ENCODE measurements around the gene NCBP3.
"Not testable (repeated sequence)": the region's sequence is repeated elsewhere in the genome, so short reads cannot be mapped to it uniquely, and the experiment has no call there.

The NCBP3 gene

DNA sequence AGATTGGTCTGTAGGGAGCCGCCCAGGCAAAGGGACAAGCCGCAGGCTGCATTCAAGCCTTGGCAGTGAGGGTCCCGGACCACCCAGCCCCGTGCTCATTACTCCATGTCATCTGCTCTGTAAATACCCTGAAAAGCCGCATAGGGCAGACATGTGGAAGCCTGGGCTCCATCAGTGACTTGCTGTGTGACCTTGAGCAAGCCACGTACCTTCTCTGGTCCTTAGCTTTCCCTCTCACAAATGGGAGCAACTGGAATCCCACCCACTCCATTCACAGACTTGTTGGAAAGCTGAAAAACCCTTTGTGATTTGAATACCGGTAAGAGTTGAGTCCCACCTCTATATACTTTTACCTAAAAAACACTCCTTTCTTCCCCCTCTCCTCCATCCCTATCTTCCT, 34.9 kb upstream of the NCBP3 start:
- DNase-seq = no peak

DNA sequence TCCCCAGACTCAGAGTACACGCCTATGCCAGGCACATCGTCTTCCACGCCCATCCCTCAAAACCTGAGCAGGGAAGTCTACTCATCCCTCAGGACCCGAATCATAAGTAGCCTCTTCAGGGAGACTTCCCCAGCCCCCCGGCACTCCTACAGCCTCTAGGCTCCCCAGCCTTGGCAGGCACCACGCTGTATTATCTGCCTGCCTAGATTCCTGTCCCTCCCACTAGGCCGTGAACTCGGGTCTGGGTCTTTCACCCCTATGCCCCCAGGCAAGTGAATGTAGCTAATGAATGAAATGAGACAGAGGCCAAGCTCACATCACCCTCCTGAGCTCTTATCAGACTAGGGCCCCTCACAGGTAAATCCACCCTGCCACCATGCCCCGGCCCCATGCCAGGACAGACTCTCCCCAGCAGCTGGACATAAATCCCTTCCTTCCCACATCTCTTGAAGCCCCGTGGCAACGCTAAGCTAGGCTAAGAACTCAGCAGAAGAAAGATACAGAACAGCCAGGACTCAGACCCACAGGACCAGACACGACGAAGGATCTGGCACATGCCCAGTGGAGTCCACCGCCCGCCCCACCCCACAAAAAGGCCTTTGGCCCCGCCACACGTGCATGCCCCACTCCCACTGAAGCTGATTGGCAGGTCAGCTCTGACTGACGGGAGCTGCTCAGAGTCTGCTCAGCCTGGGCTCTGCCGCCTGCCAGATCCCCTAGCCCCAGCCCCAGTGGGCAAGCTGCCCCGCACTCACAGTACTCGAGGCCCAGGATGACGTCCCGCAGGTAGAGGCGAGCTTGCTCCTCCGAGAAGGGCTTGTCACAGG, 33.8 kb upstream of the NCBP3 start:
- DNase-seq = no peak

DNA sequence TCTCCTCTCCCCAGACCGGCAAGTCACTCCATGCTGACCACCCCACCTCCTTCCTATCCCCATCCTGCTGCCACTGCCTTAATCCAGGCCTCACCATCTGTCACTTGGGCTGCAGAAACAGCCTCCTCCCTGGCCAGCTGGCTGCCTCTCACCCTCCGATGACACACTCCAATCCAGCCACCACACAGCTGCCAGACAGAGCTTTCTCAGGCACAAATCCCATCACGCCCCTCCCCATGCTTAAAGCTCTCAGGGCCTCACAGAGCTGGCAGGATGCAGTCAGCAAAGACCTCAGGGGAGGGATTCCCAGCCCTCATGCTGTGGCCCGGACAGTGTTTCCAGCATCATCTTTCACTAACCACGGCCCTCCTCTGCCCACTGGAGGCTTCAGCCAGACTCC, 33.1 kb upstream of the NCBP3 start:
- no peak for DNase-seq

DNA sequence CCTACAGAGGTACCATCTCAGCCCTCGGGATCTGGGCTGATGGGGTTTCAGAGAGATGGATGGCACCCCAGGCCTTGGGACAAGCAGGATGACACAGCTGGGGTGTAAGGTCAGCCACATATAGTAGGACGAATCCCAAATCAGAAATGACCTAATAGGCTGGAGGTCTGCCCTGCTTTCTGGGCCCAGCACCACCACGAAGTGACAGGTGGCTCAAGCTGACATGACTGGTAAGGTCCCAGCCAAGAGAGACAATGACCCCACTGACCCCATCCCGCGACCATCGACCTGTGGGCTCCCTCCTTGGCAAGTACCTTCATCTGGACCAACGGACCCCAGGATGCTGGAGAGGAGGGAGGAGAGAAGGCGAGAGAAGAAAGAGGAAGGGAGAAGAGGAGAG, 31.2 kb upstream of the NCBP3 start:
- no peak for DNase-seq

DNA sequence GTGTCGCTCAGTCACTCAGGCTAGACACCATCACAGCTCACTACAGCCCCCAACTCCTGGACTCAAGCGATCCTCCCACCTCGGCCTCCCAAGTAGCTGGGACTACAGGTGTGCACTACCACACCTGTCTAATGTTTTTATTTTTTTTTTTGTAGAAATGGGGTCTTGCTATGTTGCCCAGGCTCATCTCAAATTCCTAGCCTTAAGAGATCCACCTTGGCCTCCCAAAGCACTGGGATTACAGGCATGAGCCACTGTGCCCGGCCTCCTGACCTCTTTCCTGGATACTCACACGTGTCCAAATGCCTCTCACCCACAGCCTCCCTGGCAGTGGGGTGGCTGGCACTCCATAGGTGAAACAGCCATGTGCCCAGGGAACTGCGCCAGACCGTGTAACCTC, 29.3 kb upstream of the NCBP3 start:
- DNase-seq = no peak

DNA sequence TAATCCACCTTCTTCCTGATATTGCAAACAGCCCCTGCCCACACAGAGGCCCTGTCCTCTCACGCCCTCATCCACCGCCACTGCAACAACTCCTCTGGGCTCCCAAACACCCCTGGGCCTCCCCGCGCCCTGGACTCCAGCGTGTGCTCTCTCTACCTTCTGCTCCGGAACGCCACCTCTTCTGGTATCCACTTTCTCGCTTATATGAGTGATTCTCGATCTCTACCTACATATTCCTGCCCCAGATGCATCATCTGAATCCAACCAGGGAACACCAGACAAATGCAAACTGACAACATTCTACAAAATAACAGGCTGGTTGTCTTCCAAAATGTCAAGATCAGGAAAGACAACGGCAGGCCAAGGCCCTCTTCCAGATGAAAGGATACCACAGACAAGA, 27.8 kb upstream of the NCBP3 start:
- no peak for DNase-seq

DNA sequence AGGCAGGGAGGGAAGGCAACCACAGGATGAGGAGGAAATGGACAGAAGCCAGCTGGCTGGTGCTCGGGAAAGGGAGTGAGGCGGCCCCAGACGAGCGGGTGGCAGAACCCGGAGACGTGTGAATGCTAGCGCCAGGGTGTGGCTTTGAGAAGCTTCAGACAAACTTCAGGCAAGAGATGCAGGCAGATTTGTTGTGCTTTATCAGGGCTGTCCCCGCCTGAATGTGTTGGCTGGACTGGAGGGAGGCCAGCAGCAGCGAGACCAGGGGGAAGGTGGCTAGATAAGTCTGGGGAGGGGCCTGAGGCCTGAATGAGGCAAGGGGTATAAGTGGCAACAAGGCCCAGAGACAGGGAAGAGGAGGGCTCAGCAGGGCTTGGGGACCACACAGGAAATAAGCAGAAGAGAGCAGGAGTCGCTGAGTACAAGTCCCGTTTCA, 24.8 kb upstream of the NCBP3 start:
- DNase-seq = no peak

DNA sequence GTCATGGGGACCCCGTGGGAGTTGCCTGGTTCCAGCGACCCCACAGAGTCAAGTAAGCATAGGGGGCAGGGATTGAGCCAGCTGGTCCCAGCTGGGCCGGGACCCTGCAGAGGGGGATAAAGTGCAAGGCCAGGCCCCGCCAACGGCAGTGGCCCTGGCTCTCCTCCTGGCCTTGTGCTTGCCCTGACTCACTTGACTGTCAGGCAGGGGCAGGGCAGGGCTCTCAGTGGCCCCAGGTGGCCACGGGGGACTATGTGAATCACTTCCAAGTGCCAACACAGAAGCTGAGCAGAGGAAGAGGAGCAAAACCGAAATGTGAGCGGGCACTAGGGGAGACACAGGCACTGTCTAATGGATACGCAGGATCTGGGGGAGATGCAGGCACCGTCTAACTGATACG, 21.6 kb upstream of the NCBP3 start:
- DNase-seq = no peak

DNA sequence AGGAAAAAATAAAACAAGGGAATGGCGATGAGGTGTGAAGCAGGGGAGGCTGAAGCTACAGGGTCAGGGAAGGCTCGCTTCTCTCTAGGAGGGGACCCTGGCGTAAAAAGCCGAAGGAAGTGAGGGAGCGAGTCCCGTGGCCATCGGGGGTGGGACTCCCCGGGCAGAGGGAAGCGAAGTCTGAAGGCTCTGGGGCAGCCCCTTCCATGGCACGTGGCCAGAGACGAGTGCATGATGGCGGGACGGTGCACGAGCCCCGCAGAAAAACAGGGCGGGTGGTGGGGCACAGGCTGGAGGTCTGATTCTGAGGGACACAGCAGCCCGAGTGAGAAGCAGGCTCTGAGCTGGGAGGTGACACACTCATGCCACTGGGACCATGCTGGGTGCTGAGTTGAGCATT, 21.1 kb upstream of the NCBP3 start:
- DNase-seq = no peak

DNA sequence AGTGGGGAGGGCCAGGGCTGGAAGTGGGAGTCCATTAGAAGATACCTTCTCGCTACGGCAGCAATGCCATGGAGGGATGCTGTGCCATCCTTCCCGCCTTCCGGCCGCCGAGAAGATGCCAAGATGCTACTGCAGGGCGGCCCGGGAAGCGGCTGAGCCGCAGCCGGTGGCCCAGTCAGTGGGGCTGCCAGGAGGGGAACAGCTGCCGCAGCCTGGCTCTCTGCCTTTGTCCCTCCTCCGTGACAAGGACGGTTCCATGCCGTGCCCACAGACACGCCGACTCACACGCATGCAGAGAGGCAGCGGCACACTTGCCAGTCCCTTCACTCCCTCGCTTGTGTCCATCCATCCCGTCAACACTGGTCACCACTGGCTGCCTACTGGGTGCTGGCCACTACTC, 20.2 kb upstream of the NCBP3 start:
- DNase-seq = no peak

DNA sequence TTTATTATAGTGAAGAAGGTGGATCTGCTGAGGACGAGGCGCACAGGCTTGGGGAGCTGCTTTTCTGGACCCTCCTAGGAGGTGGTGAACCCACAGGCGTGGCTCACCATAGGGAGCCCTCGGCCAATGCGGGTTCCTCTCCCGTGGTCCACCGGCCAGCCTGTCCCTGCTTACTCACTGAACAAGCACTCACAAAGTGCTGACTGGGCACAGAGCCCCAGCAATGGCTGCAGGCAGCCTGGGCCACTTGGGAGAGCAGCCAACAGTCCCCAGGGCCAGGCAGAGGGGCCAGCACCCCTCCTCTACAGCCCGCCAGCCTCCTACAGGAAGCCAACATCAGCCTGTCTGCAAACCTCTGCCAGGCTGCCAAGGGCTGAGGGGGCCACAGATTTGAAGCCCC, 19.1 kb upstream of the NCBP3 start:
- no peak for DNase-seq

DNA sequence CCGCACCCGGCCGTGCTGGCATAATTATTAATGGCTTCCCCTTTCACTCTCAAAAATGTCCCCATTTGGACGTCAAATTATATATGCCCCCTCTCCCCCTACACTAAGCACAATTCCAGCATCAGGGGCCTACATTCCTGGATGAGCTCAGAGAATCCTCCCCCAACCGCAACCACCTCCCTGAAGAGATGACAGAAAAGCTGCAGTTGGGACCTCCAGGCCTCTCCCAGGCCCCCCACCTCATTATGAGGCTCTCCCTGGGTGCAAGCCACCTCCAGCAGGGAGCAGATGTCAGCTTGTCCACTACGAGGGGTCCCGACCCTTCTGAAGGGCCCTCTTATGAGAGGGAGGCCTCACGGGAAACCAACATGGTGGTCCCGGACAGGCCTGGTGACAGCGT, 18.5 kb upstream of the NCBP3 start:
- no peak for DNase-seq

DNA sequence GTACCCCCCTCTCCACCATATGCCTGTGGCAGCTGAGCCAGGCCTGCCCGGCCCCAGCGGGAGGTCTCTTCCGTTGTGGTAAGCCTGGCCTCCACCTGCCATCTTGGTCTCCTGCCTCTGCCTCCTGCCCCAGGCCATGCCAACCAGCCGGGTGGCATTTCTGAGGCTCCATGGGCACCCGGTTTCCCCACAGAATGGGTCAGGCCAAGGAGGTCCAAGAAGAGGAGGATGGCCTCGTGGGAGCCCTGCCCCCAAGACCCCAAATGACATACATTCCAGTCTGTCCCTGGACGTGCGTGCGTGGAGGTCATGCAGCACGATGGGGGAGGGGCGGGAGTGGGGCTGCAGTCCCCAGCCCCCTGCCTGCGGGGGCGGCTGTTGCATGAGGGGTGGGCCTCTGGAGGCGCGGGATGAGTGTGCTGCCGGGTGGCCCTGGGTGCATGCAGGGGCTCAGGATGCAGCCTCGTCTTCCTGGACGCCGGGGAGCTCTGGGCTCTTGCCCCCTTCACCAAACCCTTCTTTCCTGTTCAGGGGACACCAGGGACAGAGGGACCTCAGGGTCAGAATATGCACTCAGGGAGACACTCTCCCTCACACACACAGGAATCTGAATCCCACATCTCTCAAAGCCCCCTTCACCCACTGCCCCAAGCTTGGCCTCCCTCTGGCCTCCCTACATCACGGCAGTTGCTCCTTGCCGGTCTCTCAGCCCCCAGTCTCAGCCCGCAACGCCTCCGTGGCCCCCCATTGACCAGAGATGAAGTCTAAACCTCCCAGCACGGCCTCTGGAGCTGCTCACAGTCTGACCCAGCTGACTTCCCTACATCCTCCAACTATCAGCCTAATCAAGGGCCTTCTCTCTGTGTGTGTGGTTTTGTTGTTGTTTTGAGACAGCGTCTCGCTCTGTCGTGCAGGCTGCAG, 16.0 kb upstream of the NCBP3 start:
- no peak for DNase-seq

DNA sequence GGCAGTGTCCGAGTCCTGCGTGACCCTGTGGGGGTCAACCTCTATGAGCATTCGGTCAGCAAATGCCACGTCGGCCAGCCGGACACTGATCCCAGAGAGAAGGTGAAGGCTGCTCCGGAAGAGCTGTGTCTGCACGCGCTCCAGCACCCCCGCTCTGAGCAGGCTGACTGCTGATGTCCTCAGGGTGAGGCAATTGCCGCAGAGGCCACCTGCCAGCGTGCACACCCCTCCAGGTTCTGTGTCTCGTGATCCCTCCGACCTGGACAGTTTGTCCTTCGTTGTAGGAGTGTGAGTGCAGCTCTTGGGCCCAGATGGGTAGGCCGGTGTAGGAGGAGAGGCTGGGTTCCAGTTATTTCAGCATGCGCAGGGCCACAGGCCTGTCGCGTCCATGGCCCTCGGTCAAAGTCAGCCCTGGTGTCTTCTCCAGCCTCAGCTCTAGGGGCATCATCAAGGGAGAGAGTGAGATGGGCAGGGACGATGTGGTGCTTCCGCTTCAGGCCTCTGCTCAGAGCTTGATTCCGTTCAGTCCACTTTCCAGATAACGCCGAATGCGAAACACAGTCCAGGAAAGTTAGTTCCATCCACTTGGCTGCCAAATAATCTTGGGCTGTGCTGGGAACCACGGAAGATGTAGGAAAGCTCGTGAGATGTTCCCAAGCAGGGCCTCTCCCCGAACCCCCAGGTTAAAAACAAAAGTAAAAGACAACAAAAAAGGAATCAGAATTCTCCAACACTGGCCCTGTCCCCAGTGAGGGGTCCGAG, 15.1 kb upstream of the NCBP3 start:
- no peak for DNase-seq

DNA sequence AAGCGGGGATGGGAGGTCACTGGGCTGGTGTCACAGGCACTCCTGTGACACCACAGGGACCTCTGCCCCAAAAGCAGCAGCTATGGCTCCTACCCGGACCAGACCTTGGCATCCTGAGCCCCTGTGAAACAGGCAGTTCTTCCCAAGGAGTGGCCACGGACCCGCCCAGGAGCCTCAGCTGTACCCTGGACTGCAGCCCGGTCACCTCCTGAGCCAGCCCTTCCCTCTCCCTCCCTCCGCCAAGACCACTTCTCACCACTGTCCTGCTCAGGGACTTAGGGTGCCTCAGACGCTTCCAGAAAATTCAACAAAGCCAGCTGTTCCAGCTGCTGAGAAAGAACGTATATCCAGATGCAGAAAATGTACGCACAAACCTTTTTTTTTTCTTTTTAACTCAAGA, 13.9 kb upstream of the NCBP3 start:
- no peak for DNase-seq

DNA sequence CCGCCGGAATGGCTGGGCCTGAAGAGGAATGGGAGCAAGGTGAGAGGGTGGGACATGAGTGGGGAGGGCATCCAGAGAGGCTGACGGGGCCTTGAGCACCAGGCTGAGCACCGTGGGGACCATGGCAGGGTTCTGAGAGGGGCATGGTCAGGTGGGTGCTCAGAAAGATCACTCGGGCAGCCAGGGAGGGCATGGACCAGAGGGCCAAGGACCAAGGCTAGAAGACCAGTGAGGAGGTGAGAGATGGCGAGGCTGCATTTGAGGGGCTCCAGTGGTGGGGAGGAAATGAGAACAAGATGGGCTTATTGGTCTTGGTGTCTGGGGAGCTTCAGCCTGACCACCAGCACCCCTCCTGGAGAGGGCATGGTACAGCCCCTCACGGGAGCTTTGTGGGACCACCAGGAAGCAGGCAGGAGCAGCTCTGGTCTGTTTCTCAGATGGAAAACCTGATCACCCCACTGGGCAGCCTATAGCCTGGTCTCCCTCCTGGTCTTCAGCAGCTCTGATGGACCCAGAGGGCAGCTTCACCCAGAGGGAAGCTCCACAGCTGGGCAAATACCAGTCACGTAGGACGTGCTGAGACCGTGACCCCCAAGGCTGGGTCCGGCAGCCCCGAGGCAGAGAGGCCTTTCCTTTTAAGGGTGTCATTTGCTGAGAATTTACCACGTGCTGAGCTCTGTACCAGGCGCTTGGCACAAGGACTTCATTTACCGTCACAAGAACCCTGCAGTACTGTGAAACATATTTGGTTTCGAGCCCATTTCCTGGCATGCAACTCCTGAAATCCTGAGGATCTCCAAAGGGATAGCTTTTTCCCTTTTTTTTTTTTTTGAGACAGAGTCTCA, 11.4 kb upstream of the NCBP3 start:
- DNase-seq = no peak

DNA sequence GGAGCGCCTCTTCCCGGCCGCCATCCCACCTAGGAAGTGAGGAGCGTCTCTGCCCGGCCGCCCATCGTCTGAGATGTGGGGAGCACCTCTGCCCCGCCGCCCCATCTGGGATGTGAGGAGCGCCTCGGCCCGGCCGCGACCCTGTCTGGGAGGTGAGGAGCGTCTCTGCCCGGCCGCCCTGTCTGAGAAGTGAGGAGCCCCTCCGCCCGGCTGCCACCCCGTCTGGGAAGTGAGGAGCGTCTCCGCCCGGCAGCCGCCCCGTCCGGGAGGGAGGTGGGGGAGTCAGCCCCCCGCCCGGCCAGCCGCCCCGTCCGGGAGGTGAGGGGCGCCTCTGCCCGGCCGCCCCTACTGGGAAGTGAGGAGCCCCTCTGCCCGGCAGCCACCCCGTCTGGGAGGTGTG, 8.2 kb upstream of the NCBP3 start:
- DNase-seq = not testable (repeated sequence)

DNA sequence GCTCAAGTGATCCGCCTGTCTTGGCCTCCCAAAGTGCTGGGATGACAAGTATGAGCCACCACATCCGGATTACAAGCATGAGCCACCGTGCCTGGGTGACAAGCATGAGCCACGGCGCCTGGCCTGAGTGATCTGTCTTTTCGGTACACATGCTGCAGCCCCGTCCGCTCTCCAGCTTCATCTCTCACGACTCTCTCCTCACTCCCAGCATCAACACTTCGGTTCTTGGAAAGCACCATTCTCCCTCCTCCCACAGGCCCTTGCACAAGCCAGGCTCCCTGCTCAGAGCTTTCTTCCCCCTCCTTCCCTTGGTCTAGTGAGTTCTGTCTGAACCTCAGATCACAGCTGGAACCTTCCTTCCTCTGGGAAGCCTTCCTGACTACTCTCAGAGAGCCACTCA, 6.5 kb upstream of the NCBP3 start:
- DNase-seq = no peak

DNA sequence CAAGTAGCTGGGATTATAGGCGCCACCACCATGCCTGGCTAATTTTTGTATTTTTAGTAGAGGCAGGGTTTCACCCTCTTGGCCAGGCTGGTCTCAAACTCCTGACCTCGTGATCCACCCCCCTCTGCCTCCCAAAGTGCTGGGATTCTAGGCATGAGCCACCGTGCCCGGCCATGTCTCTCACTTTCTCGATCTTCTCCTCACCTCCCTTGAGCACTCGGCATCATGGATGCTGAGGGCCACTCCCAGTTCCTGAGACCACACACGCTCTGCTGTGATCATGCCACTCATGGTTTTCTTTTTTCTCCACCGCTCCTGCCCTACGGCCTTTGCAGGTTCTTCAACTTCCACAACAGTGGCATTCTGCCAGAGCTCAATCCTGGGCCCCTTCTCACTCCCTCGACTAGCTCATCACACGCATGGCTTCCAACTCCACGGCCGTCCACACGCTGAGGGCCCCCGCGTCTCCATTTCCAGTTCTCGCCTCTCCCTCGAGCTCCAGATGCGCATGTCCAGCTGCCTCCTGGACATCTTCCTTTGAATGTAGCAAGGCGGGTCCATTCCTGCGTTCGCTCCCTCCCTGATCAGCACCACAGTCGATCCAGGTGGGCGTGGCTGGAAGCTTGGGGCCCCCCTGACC, 5.5 kb upstream of the NCBP3 start:
- DNase-seq = no peak

DNA sequence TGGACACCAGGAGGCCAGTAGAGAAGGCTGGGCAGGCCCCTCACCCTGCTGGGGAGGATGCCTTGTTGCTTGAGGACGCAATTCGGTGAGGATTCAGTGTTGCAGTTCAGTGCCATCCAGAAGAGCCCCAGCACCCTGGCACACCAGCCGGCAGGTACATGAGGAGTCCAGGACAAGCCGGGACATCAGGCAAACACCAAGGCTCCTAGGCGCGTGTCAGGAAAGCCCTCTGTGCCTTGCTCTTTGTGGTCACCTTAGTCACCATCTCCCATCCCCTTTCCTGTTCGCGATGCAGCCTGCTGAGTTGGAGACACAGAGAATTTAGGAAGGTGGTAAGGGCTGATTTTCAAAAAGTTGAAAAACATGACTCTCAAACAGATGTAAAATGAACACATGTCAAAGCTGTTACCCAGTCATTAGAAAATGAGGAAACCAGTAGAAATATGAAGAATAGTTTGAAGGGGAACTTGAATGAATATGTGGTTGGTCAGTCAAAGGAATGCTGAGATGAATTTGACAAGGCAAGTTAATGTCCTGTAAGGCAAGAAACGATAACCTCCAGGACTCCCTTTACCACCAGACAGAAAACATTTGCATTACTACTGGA, 2.3 kb upstream of the NCBP3 start:
- DNase-seq = no peak

DNA sequence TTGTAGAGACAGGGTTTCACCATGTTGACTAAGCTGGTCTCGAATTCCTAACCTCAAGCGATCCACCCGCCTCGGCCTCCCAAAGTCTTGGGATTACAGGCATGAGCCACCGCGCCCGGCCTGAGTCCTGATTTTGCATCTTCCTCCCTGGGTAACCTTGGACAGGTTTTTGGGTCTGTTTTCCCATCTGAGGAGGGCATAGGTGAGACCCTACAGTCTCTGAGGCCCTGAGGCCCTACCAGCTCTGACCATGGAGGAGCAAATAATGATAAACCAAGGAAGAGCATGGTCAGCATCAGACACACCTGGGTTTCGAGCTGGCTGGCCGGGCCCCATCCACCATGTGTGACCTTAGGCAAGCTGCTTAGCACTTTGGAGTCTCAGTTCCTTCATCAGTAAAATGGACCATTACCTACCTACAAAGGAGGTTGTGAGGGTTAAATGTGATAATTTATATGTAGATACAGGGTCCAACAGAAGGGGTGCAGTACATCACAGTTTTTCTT, 1.2 kb upstream of the NCBP3 start:
- DNase-seq = no peak

Measured in cortex of kidney (tissue), 1 donor.